Measurements from ENCODE around the gene FAM83F.

The FAM83F gene

GRCh38 chr22:40030026-40030757, 35.4 kb downstream of the FAM83F start:
- DNase-seq (ENCODE audit: low read depth in 2 of 2) = no peak
- no peak for TF ChIP-seq CTCF (IDR thresholded peaks at IDR 0.05; ENCODE audit: low read depth, low read length)
- H3K4me3 ChIP-seq (replicated peaks in 1 of 2; ENCODE audit: low read depth in 2 of 2, low read length in 2 of 2) = no peak overlapping the region

- no peak for DNase-seq (ENCODE audit: low read depth in 2 of 2)
- TF ChIP-seq CTCF (IDR thresholded peaks at IDR 0.05; ENCODE audit: low read depth, low read length) = no peak
- no peak overlapping the region for H3K4me3 ChIP-seq (replicated peaks in 1 of 2; ENCODE audit: low read depth in 2 of 2, low read length in 2 of 2)
These were observed 36.0 kb downstream of the FAM83F start for GRCh38 chr22:40030758-40031095.

GRCh38 chr22:40031766-40032470, 37.2 kb downstream of the FAM83F start:
- TF ChIP-seq CTCF (IDR thresholded peaks at IDR 0.05; ENCODE audit: low read depth, low read length) = no peak
- H3K4me3 ChIP-seq (replicated peaks in 1 of 2; ENCODE audit: low read depth in 2 of 2, low read length in 2 of 2) = no peak overlapping the region
- peak; percentile 50 to 77 for DNase-seq (ENCODE audit: low read depth in 2 of 2)

GRCh38 chr22:40033586-40034380, 39.0 kb downstream of the FAM83F start:
- no peak for DNase-seq (ENCODE audit: low read depth in 2 of 2)

GRCh38 chr22:40035351-40035750, 40.6 kb downstream of the FAM83F start:
- TF ChIP-seq CTCF (IDR thresholded peaks at IDR 0.05; ENCODE audit: low read depth, low read length) = no peak
- no peak for DNase-seq (ENCODE audit: low read depth in 2 of 2)
- no peak overlapping the region for H3K4me3 ChIP-seq (replicated peaks in 1 of 2; ENCODE audit: low read depth in 2 of 2, low read length in 2 of 2)

More at GRCh38 chr22:40033586-40034380, 39.0 kb downstream of the FAM83F start:
- no peak for TF ChIP-seq CTCF (IDR thresholded peaks at IDR 0.05; ENCODE audit: low read depth, low read length)
- no peak overlapping the region for H3K4me3 ChIP-seq (replicated peaks in 1 of 2; ENCODE audit: low read depth in 2 of 2, low read length in 2 of 2)

GRCh38 chr22:40036126-40036525, 41.4 kb downstream of the FAM83F start:
- DNase-seq (ENCODE audit: low read depth in 2 of 2) = no peak
- no peak overlapping the region for H3K4me3 ChIP-seq (replicated peaks in 1 of 2; ENCODE audit: low read depth in 2 of 2, low read length in 2 of 2)
- no peak for TF ChIP-seq CTCF (IDR thresholded peaks at IDR 0.05; ENCODE audit: low read depth, low read length)

Measured in cardiac fibroblast (primary cell).